Measurements from ENCODE around the gene KCNB1. TPM values are rescaled to one million over a fixed set of nuclear protein-coding genes. Genes with fewer than 3 reads are reported as not detected.

KCNB1 gene
- total RNA-seq, 1 donor from 2014 or later, result 0.98 TPM

GRCh38 chr20:49366687-49367086 is 115.8 kb downstream of the KCNB1 start:
- TF ChIP-seq, protein P1, sequence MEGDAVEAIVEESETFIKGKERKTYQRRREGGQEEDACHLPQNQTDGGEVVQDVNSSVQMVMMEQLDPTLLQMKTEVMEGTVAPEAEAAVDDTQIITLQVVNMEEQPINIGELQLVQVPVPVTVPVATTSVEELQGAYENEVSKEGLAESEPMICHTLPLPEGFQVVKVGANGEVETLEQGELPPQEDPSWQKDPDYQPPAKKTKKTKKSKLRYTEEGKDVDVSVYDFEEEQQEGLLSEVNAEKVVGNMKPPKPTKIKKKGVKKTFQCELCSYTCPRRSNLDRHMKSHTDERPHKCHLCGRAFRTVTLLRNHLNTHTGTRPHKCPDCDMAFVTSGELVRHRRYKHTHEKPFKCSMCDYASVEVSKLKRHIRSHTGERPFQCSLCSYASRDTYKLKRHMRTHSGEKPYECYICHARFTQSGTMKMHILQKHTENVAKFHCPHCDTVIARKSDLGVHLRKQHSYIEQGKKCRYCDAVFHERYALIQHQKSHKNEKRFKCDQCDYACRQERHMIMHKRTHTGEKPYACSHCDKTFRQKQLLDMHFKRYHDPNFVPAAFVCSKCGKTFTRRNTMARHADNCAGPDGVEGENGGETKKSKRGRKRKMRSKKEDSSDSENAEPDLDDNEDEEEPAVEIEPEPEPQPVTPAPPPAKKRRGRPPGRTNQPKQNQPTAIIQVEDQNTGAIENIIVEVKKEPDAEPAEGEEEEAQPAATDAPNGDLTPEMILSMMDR (IDR thresholded peaks at IDR 0.05; ENCODE audit: unreplicated experiment), result no peak

DNA sequence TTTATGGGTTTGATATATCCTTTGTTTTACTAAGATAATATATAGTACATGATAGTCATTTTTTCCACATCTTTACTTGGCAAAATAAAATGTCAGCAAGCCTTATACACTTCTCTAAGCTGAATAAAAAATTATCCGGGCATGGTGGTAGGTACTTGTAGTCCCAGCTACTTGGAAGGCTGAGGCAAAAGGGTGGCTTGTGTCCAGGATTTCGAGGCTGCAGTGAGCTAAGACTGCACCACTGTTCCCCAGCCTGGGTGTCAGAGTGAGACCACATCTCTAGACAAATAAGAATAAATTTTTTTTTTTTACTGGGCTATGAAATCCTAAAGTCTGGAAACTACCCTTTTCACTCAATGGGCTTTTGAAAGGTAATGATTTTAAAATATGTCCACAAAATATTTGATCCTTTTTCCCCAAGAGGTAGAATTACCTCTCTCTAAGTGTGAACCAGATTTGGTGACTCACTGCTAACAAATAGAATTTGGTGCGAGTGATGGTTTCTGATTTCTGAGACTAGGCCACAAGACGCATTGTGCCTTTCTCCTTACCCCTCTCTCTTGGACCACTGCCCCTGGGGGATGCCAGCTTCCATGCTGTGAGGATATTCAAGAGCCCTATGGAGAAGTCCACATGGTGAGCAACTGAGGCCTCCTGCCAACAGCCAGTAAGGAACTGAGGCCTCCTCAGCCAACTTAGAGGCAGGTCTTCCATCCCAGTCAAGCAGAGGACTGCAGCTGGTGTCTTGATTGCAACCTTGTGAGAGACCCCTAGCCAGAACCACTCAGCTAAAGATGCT is 120.4 kb downstream of the KCNB1 start:
- H3K27me3 Mint-ChIP-seq, result peaks cover 7% of the 10 kb centered on the region
- no peaks in the 10 kb centered on the region for H3K9me3 Mint-ChIP-seq (ENCODE audit: low read depth)
- H3K4me3 Mint-ChIP-seq (ENCODE audit: low read depth), result no peak overlapping the region
- H3K4me1 Mint-ChIP-seq (ENCODE audit: low read depth), result no peaks in the 10 kb centered on the region
- DNase-seq (ENCODE audit: low spot score, unreplicated experiment), result no peak
- H3K36me3 Mint-ChIP-seq (ENCODE audit: insufficient read depth), result no peaks in the 10 kb centered on the region
- TF ChIP-seq, protein P1 (IDR thresholded peaks at IDR 0.05; ENCODE audit: unreplicated experiment), result no peak
- no peak overlapping the region for H3K27ac Mint-ChIP-seq

More at GRCh38 chr20:49366687-49367086, 115.8 kb downstream of the KCNB1 start:
- Mint-ChIP-seq H3K9me3 (ENCODE audit: low read depth) (no peaks in the 10 kb centered on the region), H3K36me3 (ENCODE audit: insufficient read depth) (no peaks in the 10 kb centered on the region), H3K27me3 (peaks cover 25% of the 10 kb centered on the region), H3K4me3 (ENCODE audit: low read depth) (no peak overlapping the region), H3K4me1 (ENCODE audit: low read depth) (no peaks in the 10 kb centered on the region), H3K27ac (no peak overlapping the region)
- DNase-seq (ENCODE audit: low spot score, unreplicated experiment), result no peak

GRCh38 chr20:49360242-49360968 is 122.1 kb downstream of the KCNB1 start:
- Mint-ChIP-seq H3K36me3 (ENCODE audit: insufficient read depth) (no peaks in the 10 kb centered on the region), H3K4me3 (ENCODE audit: low read depth) (no peak overlapping the region), H3K4me1 (ENCODE audit: low read depth) (peaks cover 2% of the 10 kb centered on the region), H3K27me3 (peaks cover 3% of the 10 kb centered on the region), H3K27ac (no peak overlapping the region), H3K9me3 (ENCODE audit: low read depth) (no peaks in the 10 kb centered on the region)
- no peak for DNase-seq (ENCODE audit: low spot score, unreplicated experiment)
- TF ChIP-seq, protein P1 (IDR thresholded peaks at IDR 0.05; ENCODE audit: unreplicated experiment), result no peak

DNA sequence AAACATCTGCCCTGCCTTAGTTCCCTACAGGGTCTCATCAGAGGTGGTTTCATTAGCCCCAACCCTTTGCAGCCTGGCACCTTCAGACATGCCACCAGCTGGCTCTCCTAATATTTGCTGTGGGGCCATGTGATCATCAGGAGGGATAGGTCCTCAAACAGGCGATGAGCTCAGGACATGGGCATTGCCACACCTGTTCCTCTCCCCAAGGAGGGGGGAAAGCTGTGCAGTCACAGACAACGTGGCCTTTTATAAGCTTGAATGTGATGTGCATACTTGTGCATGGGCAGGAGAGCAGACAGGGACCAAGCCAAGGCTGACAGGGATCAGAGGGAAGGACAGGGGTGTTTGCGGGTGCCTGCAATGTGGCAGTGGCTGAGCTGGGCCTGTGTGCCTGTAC is 125.8 kb downstream of the KCNB1 start:
- no peaks in the 10 kb centered on the region for H3K36me3 Mint-ChIP-seq (ENCODE audit: insufficient read depth)
- no peak overlapping the region for H3K27ac Mint-ChIP-seq
- no peak overlapping the region for H3K4me3 Mint-ChIP-seq (ENCODE audit: low read depth)
- H3K4me1 Mint-ChIP-seq (ENCODE audit: low read depth), result peaks cover 2% of the 10 kb centered on the region
- no peaks in the 10 kb centered on the region for H3K9me3 Mint-ChIP-seq (ENCODE audit: low read depth)
- H3K27me3 Mint-ChIP-seq, result no peaks in the 10 kb centered on the region
- TF ChIP-seq, protein P1 (IDR thresholded peaks at IDR 0.05; ENCODE audit: unreplicated experiment), result no peak
- DNase-seq (ENCODE audit: low spot score, unreplicated experiment), result no peak

DNA sequence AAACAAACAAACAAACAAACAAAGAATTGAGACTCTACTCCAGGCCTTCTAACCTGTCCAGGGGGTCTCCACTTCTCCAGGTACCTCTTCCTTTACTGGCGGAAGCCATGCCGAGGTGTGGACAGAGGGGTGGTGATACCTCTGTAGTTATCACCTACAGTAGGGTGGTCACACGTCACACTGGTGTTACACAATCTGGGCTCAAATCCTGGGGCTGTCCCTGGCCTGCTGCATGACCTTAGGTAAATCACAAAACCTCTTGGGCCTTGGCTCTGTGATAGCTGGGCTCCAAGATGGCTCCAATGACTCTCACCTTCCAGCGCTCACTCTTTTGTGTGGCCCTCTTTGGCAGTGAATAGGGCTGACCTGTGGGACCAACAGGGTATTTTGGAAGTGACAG is 127.8 kb downstream of the KCNB1 start:
- no peaks in the 10 kb centered on the region for H3K27me3 Mint-ChIP-seq
- no peaks in the 10 kb centered on the region for H3K36me3 Mint-ChIP-seq (ENCODE audit: insufficient read depth)
- no peak overlapping the region for H3K27ac Mint-ChIP-seq
- no peak overlapping the region for H3K4me3 Mint-ChIP-seq (ENCODE audit: low read depth)
- TF ChIP-seq, protein P1 (IDR thresholded peaks at IDR 0.05; ENCODE audit: unreplicated experiment), result no peak
- H3K4me1 Mint-ChIP-seq (ENCODE audit: low read depth), result peaks cover 2% of the 10 kb centered on the region
- DNase-seq (ENCODE audit: low spot score, unreplicated experiment), result no peak
- no peaks in the 10 kb centered on the region for H3K9me3 Mint-ChIP-seq (ENCODE audit: low read depth)

Data from progenitor cell of endocrine pancreas (in vitro differentiated cells).